Inflammatory macrophage (primary cell): ENCODE measurements around the gene POLN.

ENCODE experiments used
- DNase-seq, 2 donors: peaks; one replicate each; pipeline ENCODE4 v3.0.0-alpha.2; 2020 to 2022
- total RNA-seq, 18 experiments: gene quantifications; one replicate each; lab custom pipeline; 2026; ENCODE audit warnings: mixed read lengths in 6 of 18, inconsistent platforms in 2 of 18; lab: John Stamatoyannopoulos, UW

Gene POLN
- 0 to 0.39 (median 0.10) reads per million in 18 experiments for total RNA-seq

DNA sequence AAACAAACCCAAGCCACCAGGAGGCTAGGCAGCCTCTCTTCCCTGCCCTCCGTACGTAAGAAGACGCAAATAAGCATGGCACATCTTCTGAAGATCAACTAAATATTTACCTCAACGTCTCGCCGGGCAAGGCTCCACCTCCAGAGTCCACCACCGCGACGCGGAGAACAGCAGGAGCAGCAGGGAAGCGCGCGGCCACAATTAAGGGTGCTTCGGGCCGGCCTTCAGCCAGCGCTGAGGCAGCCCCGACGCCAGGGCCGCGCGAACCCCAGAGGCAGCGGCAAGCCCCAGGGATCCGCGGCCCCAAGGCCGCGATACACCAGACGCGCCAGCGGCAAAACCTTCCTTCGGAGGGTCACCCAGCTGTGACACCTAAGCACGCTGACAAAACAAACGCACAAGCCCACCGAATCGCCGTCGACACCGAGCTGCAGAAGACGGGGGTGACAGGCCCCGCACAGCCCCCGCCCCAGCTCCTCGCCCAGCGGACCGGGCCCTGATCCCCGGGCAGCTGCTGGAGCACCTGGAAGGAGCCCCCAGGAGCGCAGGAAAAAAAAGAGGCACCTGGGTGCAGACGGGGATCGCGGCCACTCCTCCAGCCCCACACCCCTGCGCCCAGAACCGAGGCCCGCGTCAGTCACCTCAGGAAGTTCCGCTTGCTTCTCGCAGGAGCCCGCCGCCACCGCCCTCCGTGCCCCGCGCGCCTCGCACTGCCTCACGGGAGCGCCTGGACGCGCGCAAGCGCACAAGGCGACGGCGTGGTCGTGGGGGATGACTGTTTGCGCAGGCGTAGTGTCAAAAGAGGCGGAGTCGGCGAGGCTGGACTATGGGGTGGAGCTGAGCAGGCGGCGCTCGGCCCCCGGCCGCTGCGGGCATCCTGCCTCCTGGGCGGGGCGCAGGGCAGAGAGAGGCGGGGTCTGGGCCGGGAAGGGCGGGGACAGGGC, at the start of gene POLN, which contains the start of gene HAUS3:
Gene POLN (minus strand): TSS at position 712 of the 944 bp plus-strand sequence. CDS start 12,890 bp downstream, outside the sequence.
Gene HAUS3 (minus strand): TSS at position 712 of the 944 bp plus-strand sequence. CDS start 1,175 bp downstream, outside the sequence.
- peak; percentile 99 for DNase-seq

GRCh38 chr4:2290974-2291704, 49.2 kb upstream of the POLN start:
- DNase-seq, result peak in 1 of 2 donors; percentile 24

DNA sequence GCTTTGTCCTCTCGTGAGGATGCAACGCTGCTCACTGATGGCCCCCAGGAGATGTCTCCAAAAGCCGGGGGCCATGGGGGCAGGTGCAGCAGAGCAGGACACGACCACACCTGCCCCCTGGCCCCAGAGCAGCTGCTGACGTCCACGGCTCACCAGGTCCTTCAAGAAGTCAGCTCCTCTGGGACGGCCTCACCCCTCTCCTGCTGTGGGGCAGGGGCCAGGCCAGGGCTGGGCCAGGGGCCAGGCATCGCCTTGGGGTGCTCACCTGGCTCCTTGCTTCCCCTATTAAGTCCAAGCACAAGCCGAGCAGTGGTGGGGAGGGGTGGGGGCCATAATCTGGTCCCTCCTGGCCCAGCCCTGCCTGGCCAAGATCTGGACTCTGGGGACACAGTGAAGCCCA, 48.6 kb upstream of the POLN start:
- DNase-seq, result no peak

DNA sequence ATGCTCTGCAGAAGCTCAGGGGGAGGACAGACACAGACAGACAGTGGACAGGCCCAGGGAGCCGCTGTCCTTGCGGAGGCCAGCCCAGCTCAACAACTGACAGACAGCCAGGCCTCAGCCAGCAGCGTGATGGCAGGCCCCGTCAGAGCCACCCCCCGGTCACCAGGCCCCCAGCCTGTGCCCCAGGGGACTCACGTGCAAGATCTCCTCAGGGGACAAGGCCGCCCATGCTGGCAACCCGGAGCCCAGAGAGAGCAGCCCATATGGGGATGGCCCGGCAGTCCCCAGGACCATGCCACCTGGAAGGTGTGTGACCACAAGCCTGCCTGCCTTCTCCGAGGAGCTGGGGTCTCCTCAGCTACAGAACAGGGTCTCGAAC, 48.0 kb upstream of the POLN start:
- no peak for DNase-seq

DNA sequence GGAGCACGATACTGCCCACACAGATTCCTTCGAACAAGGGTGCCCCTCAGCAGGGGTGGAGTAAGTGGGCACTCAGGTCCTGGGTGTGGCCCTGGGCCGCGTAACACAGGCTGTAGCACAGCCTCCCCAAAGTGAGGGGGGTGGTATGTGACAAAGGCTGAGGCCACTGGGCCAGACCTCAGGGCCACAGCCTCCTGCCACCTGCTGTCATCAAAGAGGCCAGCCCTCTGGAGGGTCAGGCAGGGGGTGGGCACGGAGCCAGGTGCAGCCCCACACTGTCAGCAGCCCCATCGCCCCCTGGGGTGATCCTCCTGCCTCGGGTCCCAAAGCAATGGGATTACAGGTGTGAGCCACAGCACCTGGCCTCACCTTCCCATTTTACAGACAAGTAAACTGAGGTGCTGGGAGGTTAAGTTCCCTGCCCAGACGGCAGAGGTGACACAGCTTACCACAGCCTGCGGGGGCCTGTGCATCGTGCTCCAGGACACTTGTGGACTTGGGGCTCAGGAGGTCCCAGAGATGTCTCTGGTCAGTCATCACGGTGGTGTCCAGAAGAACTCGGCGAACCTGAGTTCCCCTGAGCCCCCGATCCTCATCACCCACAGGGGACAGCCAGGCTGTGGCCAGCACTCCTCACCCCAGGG, 47.5 kb upstream of the POLN start:
- no peak for DNase-seq

DNA sequence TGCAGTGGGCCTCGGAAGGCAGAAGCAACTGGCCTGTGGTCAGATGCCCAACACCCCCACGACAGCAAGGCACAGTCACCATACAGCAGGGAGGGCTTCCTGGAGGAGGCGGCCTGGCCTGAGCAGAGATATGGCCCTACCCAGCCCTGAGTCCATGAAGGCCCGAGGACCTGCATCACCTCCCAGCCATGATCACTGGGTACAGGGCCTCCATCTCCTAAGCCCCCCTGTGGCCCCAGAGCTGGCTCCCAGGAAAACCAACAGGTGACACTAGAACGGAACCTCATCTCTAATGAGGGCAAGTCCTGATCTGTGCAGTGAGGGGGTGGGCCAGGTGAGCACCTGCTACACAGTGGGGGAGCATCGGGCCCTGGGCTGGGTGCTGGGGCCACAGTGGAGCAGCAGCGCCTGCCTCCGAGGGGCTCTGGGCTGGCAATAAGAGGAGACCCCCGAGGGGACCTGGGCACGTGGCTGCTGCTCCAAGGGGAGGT, 46.2 kb upstream of the POLN start:
- DNase-seq, result no peak

DNA sequence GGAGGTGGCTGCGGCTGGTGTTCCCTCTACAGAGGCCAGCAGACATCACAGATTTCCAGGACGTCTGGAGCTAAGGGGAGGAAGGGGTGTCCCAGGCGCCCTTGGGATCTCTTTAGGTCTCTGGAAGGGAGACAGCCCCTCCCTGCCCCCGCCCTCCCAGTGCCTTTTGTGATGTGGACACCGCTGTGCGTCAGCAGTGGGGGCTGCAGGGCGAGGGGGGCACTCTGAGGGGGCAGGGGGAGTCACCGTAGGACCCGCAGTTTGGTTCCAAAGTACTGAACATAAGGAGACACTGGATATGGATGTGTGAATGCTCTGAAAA, 45.6 kb upstream of the POLN start:
- no peak for DNase-seq

GRCh38 chr4:2286904-2287593, 45.1 kb upstream of the POLN start:
- no peak for DNase-seq

DNA sequence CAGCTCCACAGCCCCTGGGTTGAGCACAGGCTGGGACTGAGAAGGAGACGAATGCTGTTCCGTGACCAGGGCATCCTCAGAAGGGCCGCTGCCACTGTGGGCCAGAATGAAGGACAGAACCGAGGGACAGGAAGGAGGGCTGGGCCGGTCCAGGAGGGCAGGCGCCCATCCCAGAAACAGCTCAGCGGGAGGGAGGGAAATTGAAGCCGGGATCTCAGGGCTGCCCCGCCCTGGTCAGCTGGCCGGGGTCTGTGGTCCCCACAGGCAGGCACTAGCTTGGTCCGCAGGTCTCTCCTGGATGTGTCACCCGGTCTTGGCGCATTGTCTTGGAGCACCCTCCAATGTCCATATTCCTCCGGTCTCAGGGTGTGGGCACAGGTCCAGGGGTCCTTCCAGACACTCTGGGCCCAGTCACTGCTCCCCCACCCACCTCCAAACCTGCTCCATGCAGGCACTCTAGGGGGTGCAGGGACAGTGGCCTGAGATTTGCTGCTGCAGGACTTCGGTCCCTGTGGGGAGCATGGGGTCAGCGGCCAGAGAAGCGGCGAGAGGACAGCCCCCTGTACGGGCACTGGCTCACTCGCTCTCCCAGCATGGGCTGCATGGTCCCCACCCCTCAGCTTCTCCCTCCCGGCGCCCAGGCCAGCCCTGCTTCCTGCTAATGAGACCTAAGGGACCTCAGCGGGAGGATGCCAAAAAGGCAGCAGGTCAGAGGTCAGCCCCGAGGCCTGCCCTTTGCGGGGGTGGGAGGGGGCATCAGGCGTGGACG, 43.9 kb upstream of the POLN start:
- no peak for DNase-seq

GRCh38 chr4:2284934-2285612, 43.2 kb upstream of the POLN start:
- no peak for DNase-seq

- no peak for DNase-seq
Measured at GRCh38 chr4:2284161-2284933, 42.4 kb upstream of the POLN start.

- DNase-seq, result no peak
Measured at GRCh38 chr4:2283199-2283711, 41.3 kb upstream of the POLN start.

GRCh38 chr4:2281575-2282343, 39.8 kb upstream of the POLN start:
- DNase-seq, result peak; percentile 15 to 22

DNA sequence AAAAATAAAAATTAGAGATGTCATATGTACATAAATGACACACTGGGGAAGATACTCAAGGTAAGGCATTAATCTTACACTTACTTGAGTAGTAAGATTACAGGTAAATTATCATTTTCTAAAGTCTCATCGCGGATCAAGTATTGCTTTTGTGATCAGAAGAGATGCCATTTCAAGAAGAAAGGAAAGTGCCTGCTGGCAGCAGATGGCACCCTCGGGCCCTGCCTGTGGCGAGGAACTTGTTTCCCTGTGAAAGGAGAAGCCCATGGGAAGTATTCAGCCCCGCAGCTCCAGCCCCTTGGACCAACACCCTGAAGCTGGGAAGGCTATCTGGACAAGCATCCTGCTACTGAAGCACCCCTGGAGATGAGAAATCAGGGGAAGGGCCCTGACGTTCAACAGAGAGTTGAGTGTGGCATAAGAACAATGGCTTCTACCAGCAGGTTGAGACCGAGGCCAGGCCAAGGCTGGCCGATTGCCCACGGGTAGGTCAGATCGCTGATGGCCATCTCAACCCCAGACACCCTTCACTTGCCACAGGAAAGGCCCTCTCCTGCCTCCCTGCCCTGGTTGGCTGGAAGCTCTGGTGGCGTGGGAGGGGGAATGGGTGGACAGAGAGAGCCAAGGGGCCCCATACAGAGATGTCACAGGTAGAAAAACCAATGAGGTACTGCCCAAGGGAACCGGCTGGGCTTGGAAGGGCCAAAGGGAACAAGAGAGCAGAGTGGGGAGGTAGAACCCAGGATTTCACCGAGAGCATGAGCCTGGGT, 38.8 kb upstream of the POLN start:
- peak in 1 of 2 donors; percentile 22 for DNase-seq

DNA sequence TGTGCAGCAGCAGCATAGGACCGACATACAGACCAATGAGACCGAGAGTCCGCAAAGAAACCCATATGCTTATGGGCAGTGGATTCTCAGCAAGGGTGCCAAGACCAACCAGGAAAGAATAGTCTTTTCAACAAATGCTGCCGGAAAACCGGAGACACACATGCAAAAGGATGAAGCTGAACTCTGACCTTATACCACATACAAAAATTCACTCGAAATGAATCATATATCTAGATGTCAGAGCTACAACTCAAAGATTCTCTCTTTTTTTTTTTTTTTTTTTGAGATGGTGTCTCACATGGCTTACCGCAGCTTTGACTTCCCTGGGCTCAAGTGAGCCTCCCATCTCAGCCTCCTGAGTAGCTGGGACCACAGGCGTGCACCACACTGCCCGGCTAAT, 36.0 kb upstream of the POLN start:
- DNase-seq, result no peak

DNA sequence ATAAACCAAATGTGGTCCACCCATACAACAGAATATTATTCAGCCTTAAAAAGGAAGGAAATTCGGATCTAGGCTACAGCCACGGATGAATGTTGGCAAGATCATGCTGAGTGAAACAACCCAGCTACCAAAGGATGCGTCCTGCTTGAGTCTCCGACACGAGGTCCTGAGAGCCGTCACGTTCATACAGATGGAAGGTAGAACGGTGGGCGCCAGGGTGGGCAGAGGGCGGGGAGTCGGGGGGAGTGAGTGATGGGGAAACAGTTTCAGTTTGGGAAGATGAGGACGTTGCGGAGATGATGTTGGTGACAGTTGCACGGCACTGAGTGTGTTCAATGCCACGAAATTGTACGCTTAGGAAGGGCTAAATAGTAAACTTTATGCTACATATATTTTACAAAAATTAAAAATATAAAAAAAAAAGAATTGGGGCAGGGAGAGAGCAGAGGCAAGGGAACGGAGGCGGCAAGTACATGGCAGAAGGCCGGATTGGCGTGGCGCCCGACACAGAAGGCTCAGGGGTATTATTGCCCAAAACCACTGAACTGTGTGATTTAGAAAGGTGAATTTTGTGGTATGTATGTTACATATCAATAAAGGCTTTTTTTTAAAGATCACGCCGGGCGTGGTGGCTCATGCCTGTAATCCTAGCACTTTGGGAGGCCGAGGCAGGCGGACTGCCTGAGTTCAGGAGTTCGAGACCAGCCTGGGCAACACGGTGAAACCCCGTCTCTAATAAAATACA, 34.8 kb upstream of the POLN start:
- DNase-seq, result no peak

DNA sequence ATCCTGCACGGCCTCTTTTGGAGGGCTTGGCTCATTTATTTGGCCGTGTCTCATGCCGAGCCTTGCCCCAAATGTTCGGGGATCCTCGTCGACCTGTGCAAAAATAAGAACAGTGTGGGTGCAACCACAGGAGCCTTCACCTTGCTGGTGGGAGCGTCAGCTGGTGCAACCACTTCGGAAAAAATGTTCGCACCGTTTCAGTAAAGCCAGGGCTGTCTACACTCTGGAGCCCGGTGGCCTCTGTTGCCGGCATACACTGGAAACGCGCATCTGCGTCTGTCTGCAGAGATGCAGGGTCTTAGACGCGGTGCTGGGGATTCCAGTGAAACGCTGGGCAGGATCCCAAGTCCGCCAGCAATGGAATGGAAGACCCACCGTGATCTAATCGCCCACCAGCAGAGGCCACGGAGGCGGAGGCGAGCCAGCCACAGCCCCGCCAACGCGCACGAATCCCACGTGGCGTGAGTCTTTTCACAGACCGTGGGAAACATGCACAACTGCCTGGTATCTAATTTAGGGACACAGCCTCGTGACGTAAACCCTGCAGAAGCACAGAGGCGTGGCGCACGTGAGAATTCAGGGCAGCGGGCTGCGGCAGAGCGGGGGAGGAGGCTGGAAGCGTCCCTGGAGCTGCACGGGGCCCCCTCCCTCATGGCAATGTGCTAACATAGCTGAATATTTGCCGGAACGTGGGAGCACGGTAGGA, 33.8 kb upstream of the POLN start:
- no peak for DNase-seq
